SK-N-SH (cell line): ENCODE measurements around the gene CDRT15. TPM values are rescaled to one million over a fixed set of nuclear protein-coding genes. Genes with fewer than 3 reads are reported as not detected.
"Not testable (repeated sequence)": the region's sequence is repeated elsewhere in the genome, so short reads cannot be mapped to it uniquely, and the experiment has no call there.

Experiments
- CTCF ChIA-PET: fragments of 300-600, 350-600 bp; formaldehyde crosslinking; extraction: SDS; loops from one replicate; lab custom pipeline; 2021; lab: Yijun Ruan, JAX
- POLR2A ChIA-PET: fragments of 350-600 bp; sonication (Branson Sonifier 250); formaldehyde crosslinking; extraction: SDS; loops from one replicate; lab custom pipeline; 2020; ENCODE audit warnings: antibody characterized with exemption, inconsistent platforms; lab: Yijun Ruan, JAX
- DNase-seq: peaks from one replicate; pipeline ENCODE4 v3.0.0; 2012
- H2AFZ ChIP-seq: fragments of 200-600 bp; sonication (generic); 2 replicates; pipeline ENCODE4 v1.8.1; 2016; ENCODE audit warnings: antibody characterized with exemption, mild to moderate bottlenecking, low read depth
- H3F3A ChIP-seq: fragments of 200-600 bp; sonication (generic); replicated peaks from 2 replicates; pipeline ENCODE3; 2016; ENCODE audit warnings: antibody characterized with exemption, mild to moderate bottlenecking; ENCODE audit not compliant: insufficient read depth
- H3K27ac ChIP-seq, 2 experiments: fragments of 200-500 bp in 1 of 2; fragments of 200-600 bp in 1 of 2; sonication (Bioruptor generic) in 1 of 2; sonication (generic), shearing (Covaris generic) in 1 of 2; 2 replicates each; pipeline versions ENCODE4 v1.5.1 to v1.6.1; 2014 to 2016; ENCODE audit warnings: low read depth in 2 of 2, inconsistent platforms in 1 of 2, low read length in 1 of 2, mild to moderate bottlenecking in 1 of 2, mixed read lengths in 1 of 2
- H3K27me3 ChIP-seq: fragments of 200-600 bp; sonication (generic), shearing (Covaris generic); 2 replicates; pipeline ENCODE4 v1.6.1; 2016; ENCODE audit warnings: mixed run types; ENCODE audit not compliant: insufficient read depth
- H3K36me3 ChIP-seq, 2 experiments: fragments of 200-500 bp in 1 of 2; fragments of 200-600 bp in 1 of 2; sonication (Bioruptor generic) in 1 of 2; sonication (generic) in 1 of 2; replicated peaks in 1 of 2; 2 replicates each; pipeline versions ENCODE3 to v1.5.1; 2014 to 2016; ENCODE audit warnings: low read length in 1 of 2, mild to moderate bottlenecking in 1 of 2; ENCODE audit not compliant: insufficient read depth in 2 of 2, control insufficient read depth in 1 of 2
- H3K4me1 ChIP-seq, 2 experiments: fragments of 200-500 bp in 1 of 2; fragments of 200-600 bp in 1 of 2; sonication (Bioruptor generic) in 1 of 2; sonication (generic), shearing (Covaris generic) in 1 of 2; 2 replicates each; pipeline versions ENCODE4 v1.5.1 to v1.6.1; 2014 to 2016; ENCODE audit warnings: low read depth in 1 of 2, low read length in 1 of 2, mixed run types in 1 of 2; ENCODE audit not compliant: insufficient read depth in 2 of 2, control insufficient read depth in 1 of 2
- H3K4me2 ChIP-seq: fragments of 200-600 bp; sonication (generic), shearing (Covaris generic); 2 replicates; pipeline ENCODE4 v1.6.1; 2017; ENCODE audit warnings: mixed run types
- H3K4me3 ChIP-seq, 2 experiments: fragments of 200-500 bp in 1 of 2; fragments of 200-600 bp in 1 of 2; sonication (Bioruptor generic) in 1 of 2; sonication (generic), shearing (Covaris generic) in 1 of 2; 2 replicates each; pipeline versions ENCODE4 v1.5.1 to v1.8.1; 2014 to 2016; ENCODE audit warnings: low read depth in 2 of 2, inconsistent platforms in 1 of 2, low read length in 1 of 2, mild to moderate bottlenecking in 1 of 2, mixed read lengths in 1 of 2, moderate library complexity in 1 of 2
- H3K79me2 ChIP-seq: fragments of 200-600 bp; sonication (generic); 2 replicates; pipeline ENCODE4 v1.8.1; 2017; ENCODE audit warnings: mild to moderate bottlenecking; ENCODE audit not compliant: insufficient read depth
- H3K9ac ChIP-seq: fragments of 200-600 bp; sonication (generic); 2 replicates; pipeline ENCODE4 v1.6.1; 2017; ENCODE audit warnings: mixed run types
- H3K9me2 ChIP-seq: fragments of 200-600 bp; sonication (generic); 2 replicates; pipeline ENCODE4 v1.6.1; 2017; ENCODE audit warnings: mixed run types
- H3K9me3 ChIP-seq: fragments of 200-600 bp; sonication (generic); 2 replicates; pipeline ENCODE4 v1.6.1; 2017; ENCODE audit warnings: mixed run types, mild to moderate bottlenecking, moderate library complexity
- H4K20me1 ChIP-seq: fragments of 200-600 bp; sonication (generic); 2 replicates; pipeline ENCODE4 v1.6.1; 2017; ENCODE audit warnings: mild to moderate bottlenecking, mixed run types; ENCODE audit not compliant: insufficient read depth
- CTCF ChIP-seq: fragments of 200-600 bp; sonication (generic); IDR thresholded peaks from 2 replicates; pipeline ENCODE4 v1.6.1; 2017; ENCODE audit warnings: antibody characterized with exemption, mild to moderate bottlenecking, moderate library complexity
- ELF1 ChIP-seq: IDR thresholded peaks from 2 replicates; pipeline ENCODE4 v1.4.0; 2012
- EZH2phosphoT487 ChIP-seq: fragments of 200-600 bp; sonication (generic); IDR thresholded peaks from 2 replicates; pipeline ENCODE4 v1.6.1; 2017; ENCODE audit warnings: low read depth, mixed run types, mild to moderate bottlenecking, antibody characterized with exemption, moderate library complexity, borderline replicate concordance
- FOSL2 ChIP-seq: IDR thresholded peaks from 2 replicates; pipeline ENCODE4 v1.4.0; 2012; ENCODE audit warnings: low read depth, mild to moderate bottlenecking, moderate library complexity, borderline replicate concordance
- GABPA ChIP-seq: IDR thresholded peaks from 2 replicates; pipeline ENCODE4 v1.4.0; 2012; ENCODE audit warnings: low read depth, mild to moderate bottlenecking
- GATA2 ChIP-seq: sonication (generic); formaldehyde crosslinking; IDR thresholded peaks from 2 replicates; pipeline ENCODE4 v1.5.0; 2020; ENCODE audit warnings: mild to moderate bottlenecking, missing genetic modification reagents
- JUND ChIP-seq: IDR thresholded peaks from 2 replicates; pipeline ENCODE4 v1.4.0; 2012
- MXI1 ChIP-seq: IDR thresholded peaks from 2 replicates; pipeline ENCODE4 v1.6.1; 2012; ENCODE audit warnings: mild to moderate bottlenecking, low read depth, low read length, improper control_type of control experiment
- PBX3 ChIP-seq: IDR thresholded peaks from 2 replicates; pipeline ENCODE4; 2012
- RFX5 ChIP-seq: IDR thresholded peaks from 2 replicates; pipeline ENCODE4 v1.6.1; 2012; ENCODE audit warnings: mild to moderate bottlenecking, improper control_type of control experiment, low read length
- SIN3A ChIP-seq: IDR thresholded peaks from 2 replicates; pipeline ENCODE4 v1.6.1; 2012; ENCODE audit warnings: low read depth, mild to moderate bottlenecking, low read length, moderate library complexity, borderline replicate concordance
- TEAD4 ChIP-seq: IDR thresholded peaks from 2 replicates; pipeline ENCODE4 v1.4.0; 2012; ENCODE audit warnings: mild to moderate bottlenecking, borderline replicate concordance; ENCODE audit not compliant: insufficient read depth
- USF2 ChIP-seq: fragments of 150-350 bp; IDR thresholded peaks from 2 replicates; pipeline ENCODE4 v1.6.1; 2017; ENCODE audit warnings: antibody characterized with exemption, low read length, low read depth, borderline replicate concordance
- WGBS: methylation state at CpG from one replicate; pipeline ENCODE4 v1.1.6; 2017; ENCODE audit warnings: low lambda C conversion rate; 5-methylcytosine and 5-hydroxymethylcytosine counted together
- polyA plus RNA-seq, 3 experiments: library from polyadenylated mRNA; depleted of rRNA; stranded (reverse); fragments of >200 nt; gene quantifications; 2 replicates each; pipeline ENCODE4 v1.2.3, GENCODE V29; 2012

The CDRT15 gene
- polyA plus RNA-seq, 1 of the 3 experiments (the other 2 are of a cell fraction), result not detected

- CTCF ChIA-PET, H3K27ac ChIP-seq, H3K79me2 ChIP-seq, DNase-seq, H3K4me2 ChIP-seq, H3K4me3 ChIP-seq, H3K36me3 ChIP-seq, H3K9ac ChIP-seq, H3K9me2 ChIP-seq, H2AFZ ChIP-seq, H3F3A ChIP-seq, H3K27me3 ChIP-seq, H4K20me1 ChIP-seq, H3K4me1 ChIP-seq, H3K9me3 ChIP-seq, POLR2A ChIA-PET: not testable (repeated sequence)
- WGBS, result 64% methylated on average over 4 of the region's 6 CpGs
Observed at GRCh38 chr17:14231187-14231586, 5.5 kb downstream of the CDRT15 start.

- ChIA-PET CTCF (no interaction called here), POLR2A (no interaction called here)
- 73% methylated on average over 4 of the region's 4 CpGs for WGBS
Observed at GRCh38 chr17:14228903-14229302, 7.8 kb downstream of the CDRT15 start.

More at GRCh38 chr17:14228903-14229302, 7.8 kb downstream of the CDRT15 start:
- Histone ChIP-seq H3K9me2 (no peaks in the 10 kb centered on the region), H3K36me3 (no peaks in the 10 kb centered on the region), H3K4me3 (no peak overlapping the region), H4K20me1 (no peaks in the 10 kb centered on the region), H3K9ac (no peak overlapping the region), H3K27ac (no peak overlapping the region), H3K79me2 (no peaks in the 10 kb centered on the region), H3K27me3 (no peaks in the 10 kb centered on the region), H3K4me1 (no peaks in the 10 kb centered on the region), H3F3A (no peaks in the 10 kb centered on the region), H3K4me2 (no peak overlapping the region), H3K9me3 (no peaks in the 10 kb centered on the region), H2AFZ (no peak overlapping the region)
- TF ChIP-seq TEAD4 (no peak), SIN3A (no peak), MXI1 (no peak), ELF1 (no peak), GABPA (no peak), GATA2 (CRISPR knock-in tag) (no peak), FOSL2 (no peak), USF2 (no peak), RFX5 (no peak), JUND (no peak), PBX3 (no peak), CTCF (no peak), EZH2phosphoT487 (no peak)
- DNase-seq, result no peak
